Measurements from ENCODE around the gene WIPF2.

WIPF2 gene

GRCh38 chr17:40209404-40210093 is 9.6 kb upstream of the WIPF2 start:
- no peak for TF ChIP-seq REST (IDR thresholded peaks at IDR 0.05; ENCODE audit: insufficient read depth in 1 of 2, low read depth in 2 of 2, low read length in 2 of 2)
- no peak for TF ChIP-seq POLR2AphosphoS5 (IDR thresholded peaks at IDR 0.05; ENCODE audit: low read depth, low read length)
- no peak for TF ChIP-seq TAF1 (IDR thresholded peaks at IDR 0.05; ENCODE audit: borderline replicate concordance, insufficient read depth, low read length)
- TF ChIP-seq FOXP2 (optimal IDR thresholded peaks at IDR 0.05; ENCODE audit: borderline replicate concordance, extremely low read depth, extremely low read length, insufficient read depth), result no peak
- TF ChIP-seq SIN3A (IDR thresholded peaks at IDR 0.05; ENCODE audit: borderline replicate concordance, insufficient read depth, low read length), result no peak

GRCh38 chr17:40218006-40218739 is 931 bp upstream of the WIPF2 start:
- TF ChIP-seq FOXP2 (optimal IDR thresholded peaks at IDR 0.05; ENCODE audit: borderline replicate concordance, extremely low read depth, extremely low read length, insufficient read depth), result no peak
- no peak for TF ChIP-seq REST (IDR thresholded peaks at IDR 0.05; ENCODE audit: insufficient read depth in 1 of 2, low read depth in 2 of 2, low read length in 2 of 2)
- no peak for TF ChIP-seq TAF1 (IDR thresholded peaks at IDR 0.05; ENCODE audit: borderline replicate concordance, insufficient read depth, low read length)
- TF ChIP-seq SIN3A (IDR thresholded peaks at IDR 0.05; ENCODE audit: borderline replicate concordance, insufficient read depth, low read length), result no peak
- no peak for TF ChIP-seq POLR2AphosphoS5 (IDR thresholded peaks at IDR 0.05; ENCODE audit: low read depth, low read length)

GRCh38 chr17:40219594-40220338 is 662 bp downstream of the WIPF2 start:
- TF ChIP-seq SIN3A (IDR thresholded peaks at IDR 0.05; ENCODE audit: borderline replicate concordance, insufficient read depth, low read length) (no peak), POLR2AphosphoS5 (IDR thresholded peaks at IDR 0.05; ENCODE audit: low read depth, low read length) (no peak), FOXP2 (optimal IDR thresholded peaks at IDR 0.05; ENCODE audit: borderline replicate concordance, extremely low read depth, extremely low read length, insufficient read depth) (no peak), REST (IDR thresholded peaks at IDR 0.05; ENCODE audit: insufficient read depth in 1 of 2, low read depth in 2 of 2, low read length in 2 of 2) (no peak), TAF1 (IDR thresholded peaks at IDR 0.05; ENCODE audit: borderline replicate concordance, insufficient read depth, low read length) (no peak)

- TF ChIP-seq POLR2AphosphoS5 (IDR thresholded peaks at IDR 0.05; ENCODE audit: low read depth, low read length) (no peak), REST (IDR thresholded peaks at IDR 0.05; ENCODE audit: insufficient read depth in 1 of 2, low read depth in 2 of 2, low read length in 2 of 2) (no peak), TAF1 (IDR thresholded peaks at IDR 0.05; ENCODE audit: borderline replicate concordance, insufficient read depth, low read length) (no peak), FOXP2 (optimal IDR thresholded peaks at IDR 0.05; ENCODE audit: borderline replicate concordance, extremely low read depth, extremely low read length, insufficient read depth) (no peak), SIN3A (IDR thresholded peaks at IDR 0.05; ENCODE audit: borderline replicate concordance, insufficient read depth, low read length) (no peak)
Measured at GRCh38 chr17:40224718-40225550, 5.8 kb downstream of the WIPF2 start.

All from PFSK-1 (cell line).